Activated T-cell treated with anti-CD3 and anti-CD28 coated beads for 48 hours (primary cell): ENCODE data around the gene MOB2.

ENCODE experiments used
- DNase-seq: peaks from one replicate; pipeline ENCODE4 v3.0.0-alpha.2; 2020; ENCODE audit warnings: low read depth

The MOB2 gene

DNA sequence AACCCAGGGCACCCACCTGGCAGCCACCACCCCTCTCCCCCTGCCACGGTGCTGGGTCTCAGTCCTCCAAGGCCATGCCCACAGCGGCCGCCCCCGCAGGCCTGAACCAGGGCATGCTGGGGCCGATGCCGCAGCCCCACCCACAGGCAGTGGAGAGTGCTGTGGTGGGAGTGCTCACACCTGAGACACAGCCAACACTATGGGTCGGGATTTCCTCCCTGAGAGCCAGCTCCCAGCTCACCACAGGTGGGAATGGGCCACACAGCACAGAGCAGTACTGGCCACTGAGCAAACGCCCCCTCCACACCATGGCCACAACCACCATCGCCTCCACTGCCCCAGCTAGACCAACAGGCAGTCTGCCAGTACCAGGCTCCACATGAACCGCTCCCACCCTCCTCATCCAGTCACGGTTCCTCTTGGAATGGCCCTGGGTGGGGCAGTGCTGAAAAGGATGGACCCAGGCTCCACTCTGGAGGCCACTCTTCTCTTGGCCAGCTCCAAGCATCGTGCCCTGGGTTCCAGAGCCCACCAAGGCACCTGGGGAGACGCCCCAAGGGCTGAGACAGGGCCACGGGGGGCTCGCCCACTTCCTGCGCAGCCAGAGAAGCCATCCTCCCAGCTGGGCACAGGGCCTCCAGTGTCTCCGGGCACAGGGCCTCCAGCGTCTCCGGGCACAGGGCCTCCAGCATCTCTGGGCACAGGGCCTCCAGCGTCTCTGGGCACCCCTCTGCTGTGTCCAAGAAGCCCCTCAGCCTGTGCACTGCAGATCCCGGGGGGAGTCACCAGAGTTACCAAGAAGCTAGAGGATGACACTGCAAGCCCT lies 14.2 kb downstream of the MOB2 start:
- no peak for DNase-seq

- DNase-seq = no peak
These were observed 14.8 kb downstream of the MOB2 start for GRCh38 chr11:1471736-1472135.

- no peak for DNase-seq
These were observed 15.6 kb downstream of the MOB2 start for GRCh38 chr11:1470681-1471611.

DNA sequence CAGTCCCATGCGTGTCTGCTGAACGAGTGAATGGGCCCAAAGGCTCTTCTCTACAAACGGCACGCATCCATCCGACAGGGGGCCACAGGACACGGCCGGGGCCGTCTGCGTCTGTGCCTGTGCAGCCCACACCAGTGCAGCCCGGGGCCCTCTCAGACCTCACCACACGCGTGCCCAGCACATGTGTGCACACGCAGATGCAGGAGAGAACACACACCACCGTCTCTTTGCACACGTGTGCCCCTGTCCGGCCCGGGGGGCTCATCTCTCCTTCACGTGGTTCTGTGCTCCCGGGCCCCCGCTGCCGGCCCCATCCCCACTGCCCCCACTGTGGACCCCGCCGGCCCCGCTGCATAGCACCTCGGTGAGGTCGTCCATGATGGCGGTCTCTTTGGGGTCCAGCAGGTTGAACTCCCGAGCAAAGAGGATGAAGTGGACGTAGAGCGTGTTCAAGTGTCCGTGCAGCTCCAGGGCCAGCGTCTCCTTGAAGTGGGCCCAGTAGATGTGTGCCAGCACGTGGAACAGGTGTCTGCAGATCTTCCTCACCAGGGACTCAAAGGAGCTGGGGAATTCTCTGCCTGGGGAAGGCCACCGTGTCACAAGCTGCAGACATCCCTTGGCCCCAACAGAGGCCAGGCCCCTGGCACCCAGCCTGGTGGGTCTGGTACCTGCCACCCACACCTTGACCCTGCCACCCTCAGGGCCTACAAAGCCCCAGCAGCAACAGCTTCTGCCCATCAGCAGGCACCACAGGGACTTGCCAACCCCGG lies 16.5 kb downstream of the MOB2 start:
- DNase-seq = no peak

DNA sequence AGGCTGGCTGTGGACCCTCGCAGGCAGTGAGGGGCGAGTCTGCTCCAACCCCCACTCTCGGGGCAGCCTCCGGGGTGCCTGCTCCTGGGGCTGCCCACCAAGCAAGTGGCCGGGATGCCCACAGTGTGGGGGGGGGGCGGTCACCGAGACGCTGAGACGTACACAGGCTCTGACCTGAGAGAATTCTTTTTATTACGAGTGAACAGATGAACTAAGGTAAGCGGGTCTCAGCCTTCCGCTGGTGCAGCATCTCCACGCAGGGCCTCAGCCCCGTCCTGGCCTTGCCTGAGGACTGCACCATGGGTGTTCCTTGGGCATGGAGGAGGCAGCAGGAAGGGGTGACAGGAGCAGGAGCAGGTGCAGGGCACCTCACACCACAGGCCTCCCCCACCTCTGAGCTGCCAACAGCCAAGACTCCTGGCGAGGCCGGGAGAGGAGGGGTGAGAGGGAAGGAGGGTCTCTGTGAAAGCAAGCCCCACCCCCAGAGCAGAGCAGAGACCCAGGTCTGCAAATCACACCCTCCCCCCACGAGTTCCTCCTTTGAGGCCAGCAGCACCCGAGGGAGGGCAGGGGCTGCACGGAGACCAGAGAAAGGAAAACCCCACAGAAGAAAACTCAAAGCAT lies 17.2 kb downstream of the MOB2 start:
- DNase-seq = no peak

- no peak for DNase-seq
These were observed 18.0 kb downstream of the MOB2 start for GRCh38 chr11:1468473-1469066.

- no peak for DNase-seq
These were observed 18.6 kb downstream of the MOB2 start for GRCh38 chr11:1468002-1468401.

- DNase-seq = no peak
These were observed 19.3 kb downstream of the MOB2 start for GRCh38 chr11:1467270-1467669.

- no peak for DNase-seq
These were observed 19.8 kb downstream of the MOB2 start for GRCh38 chr11:1466784-1467183.

DNA sequence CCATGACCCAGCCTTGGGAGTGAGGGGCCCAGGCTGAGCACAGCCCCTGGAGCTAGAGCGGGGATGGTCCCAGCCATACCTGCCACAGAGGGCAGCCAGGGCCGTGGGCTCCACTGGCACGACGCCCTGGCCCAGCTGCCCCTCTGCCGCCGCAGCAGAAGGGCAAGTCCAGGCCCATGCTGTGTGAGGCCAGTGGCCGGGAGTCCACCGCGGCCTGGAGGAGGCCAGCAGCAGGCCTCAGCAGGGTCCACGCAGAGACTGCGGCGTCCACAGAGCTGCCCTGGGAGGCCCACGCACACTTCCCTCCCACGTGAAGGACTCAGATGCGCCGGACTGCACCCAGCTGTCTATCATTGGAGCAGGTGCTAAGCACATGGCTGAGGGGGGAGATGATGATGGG lies 23.5 kb downstream of the MOB2 start:
- DNase-seq = no peak

DNA sequence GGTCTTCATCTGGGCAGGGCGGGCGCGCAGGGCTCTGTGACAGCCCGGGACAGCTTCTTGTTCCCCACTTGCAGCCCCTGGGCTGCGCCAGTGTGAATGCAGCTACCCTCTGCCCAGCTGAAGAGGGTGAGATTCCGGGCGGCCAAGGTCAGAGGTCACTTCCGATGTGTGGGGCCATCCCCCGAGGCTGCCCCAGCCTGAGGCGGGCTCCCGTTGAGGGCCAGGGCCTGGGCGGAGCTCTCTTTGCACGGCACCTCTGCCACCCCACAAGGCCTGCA lies 23.9 kb downstream of the MOB2 start:
- no peak for DNase-seq

GRCh38 chr11:1461826-1462697 lies 24.5 kb downstream of the MOB2 start:
- no peak for DNase-seq

DNA sequence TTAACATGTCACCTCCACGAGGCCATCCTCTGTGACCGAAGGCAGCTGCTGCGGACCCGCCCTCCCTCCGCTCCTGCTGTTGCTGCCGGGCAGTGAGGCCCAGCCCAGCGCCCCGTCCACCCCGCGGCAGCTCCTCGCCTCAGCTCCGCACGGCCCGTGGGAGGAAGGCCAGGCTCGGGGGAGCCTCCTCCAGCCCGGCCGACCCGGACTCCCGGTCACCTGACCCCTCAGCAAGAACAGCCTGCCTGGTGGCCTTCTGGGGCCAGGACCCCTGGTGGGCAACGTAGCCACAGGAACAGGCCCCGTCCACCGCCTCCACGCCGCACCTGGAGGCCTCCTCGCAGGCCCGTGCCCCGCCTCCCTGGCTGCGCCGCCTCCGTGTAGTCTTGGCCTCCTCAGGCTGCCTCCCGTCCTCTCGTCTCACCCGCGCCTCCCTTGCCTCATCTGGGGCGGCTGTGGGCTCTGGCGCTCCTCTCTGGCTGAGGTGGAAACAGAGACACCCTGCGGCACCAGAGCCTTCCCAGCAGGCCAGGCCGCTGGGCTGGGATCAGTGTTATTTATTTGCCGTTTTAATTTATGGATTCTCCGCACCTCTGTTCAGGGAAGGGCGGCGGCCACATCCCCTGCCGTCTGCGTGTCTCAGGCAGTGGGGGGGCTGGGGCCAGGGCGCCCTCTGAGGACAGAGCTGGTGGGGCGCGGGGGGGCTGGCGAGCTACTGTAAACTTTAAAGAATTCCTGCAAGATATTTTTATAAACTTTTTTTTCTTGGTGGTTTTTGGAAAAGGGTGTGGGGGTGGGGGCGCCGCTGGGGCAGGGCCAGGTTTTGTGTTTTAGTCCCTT lies 25.4 kb downstream of the MOB2 start:
- DNase-seq = no peak

DNA sequence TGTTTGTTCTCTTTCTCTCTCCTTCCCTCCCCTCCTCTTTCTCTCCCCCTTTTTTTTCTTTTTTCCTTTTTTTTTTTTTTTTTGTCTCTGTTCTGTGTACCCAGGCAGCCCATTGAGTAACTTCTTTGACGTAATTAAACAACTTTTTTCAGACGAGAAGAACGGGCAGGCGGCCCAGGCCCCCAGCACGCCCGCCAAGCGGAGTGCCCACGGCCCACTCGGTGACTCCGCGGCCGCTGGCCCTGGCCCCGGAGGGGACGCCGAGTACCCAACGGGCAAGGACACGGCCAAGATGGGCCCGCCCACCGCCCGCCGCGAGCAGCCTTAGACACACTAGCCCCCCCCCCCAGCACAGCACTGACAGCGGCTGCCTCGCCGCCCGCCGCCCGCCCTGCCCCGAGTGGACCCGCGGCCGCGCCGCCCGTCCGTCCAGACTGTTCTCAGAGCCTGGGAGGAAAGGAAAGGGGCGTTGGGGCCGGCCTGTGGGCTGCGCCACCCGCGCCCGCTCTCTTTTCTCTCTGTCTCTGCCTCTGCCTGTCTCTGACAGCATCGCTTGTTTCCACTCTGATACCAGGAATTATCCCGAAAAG lies 26.1 kb downstream of the MOB2 start:
- DNase-seq = no peak

DNA sequence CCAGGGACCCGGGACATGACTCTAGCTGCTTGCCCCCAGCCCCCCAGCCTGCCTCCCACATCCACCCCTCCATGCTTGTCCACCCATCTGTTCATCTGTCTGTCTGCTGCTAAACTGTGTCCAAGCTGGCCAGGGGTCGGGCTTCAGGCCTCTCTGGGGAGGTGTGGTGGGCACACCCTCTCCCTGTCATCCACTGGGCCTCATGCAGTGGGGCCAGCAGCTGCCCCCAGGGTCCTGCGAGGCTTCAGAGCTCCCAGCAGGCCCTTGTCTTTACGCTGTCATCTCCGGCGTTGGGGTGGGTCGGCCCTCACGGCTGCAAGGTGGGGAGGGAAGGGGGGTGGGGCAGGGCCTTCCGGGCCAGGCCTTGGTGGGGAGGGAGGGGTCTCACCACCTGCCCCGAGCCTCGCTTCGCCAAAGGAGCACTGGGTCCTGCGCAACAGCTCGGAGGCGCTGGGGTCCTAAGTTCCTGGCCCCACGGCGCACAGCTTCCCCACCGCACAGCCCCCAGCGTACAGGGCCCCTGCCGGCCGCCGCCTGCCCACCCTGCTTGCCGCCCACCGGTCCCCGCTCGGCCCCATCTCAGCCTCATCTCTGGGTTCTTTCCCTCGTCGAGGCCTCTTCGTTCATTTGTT lies 26.7 kb downstream of the MOB2 start:
- DNase-seq = no peak

GRCh38 chr11:1459219-1459575 lies 27.4 kb downstream of the MOB2 start:
- DNase-seq = no peak

DNA sequence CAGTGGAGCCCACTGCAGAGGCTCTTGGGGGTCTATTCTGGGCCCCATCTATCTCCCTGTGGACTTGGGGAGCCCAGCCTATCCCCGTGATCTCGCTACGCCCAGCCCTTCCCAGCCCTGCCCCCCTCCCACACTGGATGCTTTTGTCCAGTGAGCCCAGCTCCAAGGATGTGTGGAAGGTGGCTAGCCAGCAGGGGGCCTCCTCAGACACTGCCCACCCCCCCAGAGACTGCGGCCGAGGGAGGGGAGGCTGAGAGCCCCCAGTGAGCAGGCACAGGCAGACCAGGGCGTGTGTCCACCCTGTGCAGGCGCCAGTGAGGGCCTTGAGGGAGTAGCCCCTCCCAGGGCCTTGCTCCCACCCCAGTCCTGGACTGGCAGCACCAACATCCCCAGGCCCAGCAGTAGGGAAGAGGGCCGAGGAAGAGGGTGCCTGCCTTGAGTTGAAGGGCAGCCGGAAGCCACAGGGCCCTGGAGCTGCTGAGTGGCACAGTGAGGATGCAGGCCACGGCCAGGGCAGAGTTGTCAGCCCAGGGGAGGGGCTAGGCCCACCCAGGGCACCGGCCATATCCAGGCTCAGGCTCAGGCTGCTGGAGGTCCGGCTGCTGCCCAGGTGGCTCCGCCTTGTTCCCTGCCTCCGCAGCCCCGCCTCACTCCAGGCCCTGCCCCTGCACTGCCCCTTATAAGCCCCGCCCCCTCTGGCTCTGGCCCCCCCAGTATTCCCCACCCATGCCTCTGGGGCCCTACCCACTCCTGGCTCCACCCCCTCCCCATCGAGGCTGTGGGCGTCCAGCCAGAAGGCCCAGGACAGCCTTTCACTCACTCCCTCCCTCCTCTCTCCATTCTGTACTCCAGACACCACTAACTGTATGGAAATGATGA lies 28.0 kb downstream of the MOB2 start:
- no peak for DNase-seq

GRCh38 chr11:1457856-1458255 lies 28.7 kb downstream of the MOB2 start:
- no peak for DNase-seq
